Measurements from ENCODE around the gene HRH3.

Gene HRH3

GRCh38 chr20:62172666-62173065 lies 47.4 kb downstream of the HRH3 start:
- no peak for TF ChIP-seq CTCF (IDR thresholded peaks at IDR 0.05; ENCODE audit: extremely low read depth, missing control alignments)
- DNase-seq (ENCODE audit: low spot score), result no peak

- no peak for TF ChIP-seq CTCF (IDR thresholded peaks at IDR 0.05; ENCODE audit: extremely low read depth, missing control alignments)
- no peak for DNase-seq (ENCODE audit: low spot score)
Measured at GRCh38 chr20:62171245-62171644, 48.8 kb downstream of the HRH3 start.

DNA sequence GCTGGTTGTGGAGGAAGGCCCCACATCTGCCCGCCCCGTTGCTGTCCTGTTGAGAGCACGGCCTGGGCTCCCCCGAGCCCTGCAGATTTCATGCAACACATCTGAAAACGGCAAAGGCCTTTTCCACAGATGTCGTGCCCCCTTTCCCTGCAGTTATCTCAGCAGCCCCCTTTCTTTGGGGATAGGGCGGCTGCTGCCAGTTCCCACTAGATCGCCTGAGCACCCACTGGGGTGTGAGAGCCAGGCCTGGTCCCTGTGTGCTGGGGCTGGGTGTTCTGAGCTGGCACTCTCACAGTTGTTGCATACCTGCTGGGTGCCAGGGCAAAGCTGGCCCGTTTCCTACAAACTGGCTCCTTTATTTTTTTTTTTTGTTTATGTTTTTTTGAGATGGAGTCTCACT lies 49.5 kb downstream of the HRH3 start:
- no peak for TF ChIP-seq CTCF (IDR thresholded peaks at IDR 0.05; ENCODE audit: extremely low read depth, missing control alignments)
- DNase-seq (ENCODE audit: low spot score), result no peak

- no peak for DNase-seq (ENCODE audit: low spot score)
- no peak for TF ChIP-seq CTCF (IDR thresholded peaks at IDR 0.05; ENCODE audit: extremely low read depth, missing control alignments)
Measured at GRCh38 chr20:62168890-62169435, 51.1 kb downstream of the HRH3 start.

DNA sequence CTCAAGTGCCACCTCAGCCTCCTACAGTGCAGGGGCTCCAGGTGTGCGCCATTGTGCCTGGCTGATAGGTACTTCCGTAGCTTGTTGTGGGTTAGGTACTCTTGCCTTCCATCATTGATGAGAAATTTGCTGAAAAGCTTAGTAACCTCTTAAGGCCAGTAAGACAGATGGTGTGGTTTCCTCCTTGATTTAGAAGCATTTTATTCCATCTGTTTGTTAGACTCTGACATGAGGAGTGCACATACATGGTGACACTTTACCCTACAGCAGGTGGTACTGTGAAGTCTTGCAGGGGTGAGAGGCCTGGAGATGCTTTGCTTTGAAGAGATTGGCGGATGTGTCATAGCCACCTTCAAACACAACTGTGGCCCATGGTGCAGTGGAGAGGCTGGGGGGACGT lies 52.0 kb downstream of the HRH3 start:
- TF ChIP-seq CTCF (IDR thresholded peaks at IDR 0.05; ENCODE audit: extremely low read depth, missing control alignments), result no peak
- DNase-seq (ENCODE audit: low spot score), result no peak

GRCh38 chr20:62167474-62167873 lies 52.6 kb downstream of the HRH3 start:
- TF ChIP-seq CTCF (IDR thresholded peaks at IDR 0.05; ENCODE audit: extremely low read depth, missing control alignments), result no peak
- DNase-seq (ENCODE audit: low spot score), result no peak

GRCh38 chr20:62165762-62166399 lies 54.2 kb downstream of the HRH3 start:
- no peak for TF ChIP-seq CTCF (IDR thresholded peaks at IDR 0.05; ENCODE audit: extremely low read depth, missing control alignments)
- no peak for DNase-seq (ENCODE audit: low spot score)
